ACC112 (cell line): ENCODE data around the gene SRGAP3.

Experiments used
- H2AFZ ChIP-seq: fragments of 200-600 bp; sonication (generic); one replicate; pipeline ENCODE4 v1.6.0; 2017; ENCODE audit warnings: antibody characterized with exemption, low read length; ENCODE audit not compliant: unreplicated experiment
- H3K27ac ChIP-seq: fragments of 200-600 bp; sonication (generic); 2 replicates; pipeline ENCODE4 v1.5.1; 2014; ENCODE audit warnings: low read depth, mild to moderate bottlenecking, antibody characterized with exemption, low read length, moderate library complexity
- H3K27me3 ChIP-seq: fragments of 200-600 bp; sonication (generic); 2 replicates; pipeline ENCODE4 v1.6.1; 2014; ENCODE audit warnings: mild to moderate bottlenecking, antibody characterized with exemption, low read length, moderate library complexity, mixed read lengths; ENCODE audit not compliant: insufficient read depth
- H3K36me3 ChIP-seq: fragments of 200-600 bp; sonication (generic); 2 replicates; pipeline ENCODE4 v1.6.1; 2016; ENCODE audit warnings: mild to moderate bottlenecking, antibody characterized with exemption, low read length, moderate library complexity, mixed read lengths; ENCODE audit not compliant: insufficient read depth
- H3K4me1 ChIP-seq: fragments of 200-600 bp; sonication (generic); one replicate; pipeline ENCODE4 v1.6.1; 2016; ENCODE audit warnings: low read length, mixed read lengths; ENCODE audit not compliant: insufficient read depth, unreplicated experiment, control insufficient read depth
- H3K4me3 ChIP-seq: fragments of 200-600 bp; sonication (generic); 2 replicates; pipeline ENCODE4 v1.5.1; 2014; ENCODE audit warnings: mild to moderate bottlenecking, low read depth, low read length
- H3K79me2 ChIP-seq: fragments of 200-600 bp; sonication (generic); one replicate; pipeline ENCODE4 v1.6.0; 2016; ENCODE audit warnings: low read length; ENCODE audit not compliant: control insufficient read depth, unreplicated experiment, insufficient read depth

The SRGAP3 gene

DNA sequence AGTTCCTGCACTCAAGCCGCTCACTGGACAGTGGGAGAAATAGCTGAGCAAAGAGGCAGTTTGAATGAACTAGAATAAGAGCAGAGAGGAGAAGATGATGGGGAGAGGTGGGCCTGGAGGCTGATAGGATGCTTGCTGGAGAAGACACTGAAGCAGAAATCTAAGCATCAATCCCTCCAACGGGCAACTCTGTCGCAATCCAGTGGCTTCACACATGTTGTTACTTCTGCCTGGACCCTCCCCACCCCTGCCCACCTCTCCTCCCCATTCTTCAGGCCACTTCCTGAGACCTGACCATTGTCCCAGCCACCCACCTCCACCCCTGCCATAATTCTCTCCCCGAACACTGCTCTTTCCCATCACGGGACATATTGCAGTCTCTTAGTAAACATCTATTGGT lies 76.0 kb downstream of the SRGAP3 start:
- no peaks in the 10 kb centered on the region for H3K36me3 ChIP-seq
- H3K4me3 ChIP-seq: no peak overlapping the region
- no peak overlapping the region for H2AFZ ChIP-seq
- H3K79me2 ChIP-seq: no peaks in the 10 kb centered on the region
- H3K27me3 ChIP-seq: no peaks in the 10 kb centered on the region
- H3K27ac ChIP-seq: no peak overlapping the region
- no peaks in the 10 kb centered on the region for H3K4me1 ChIP-seq

DNA sequence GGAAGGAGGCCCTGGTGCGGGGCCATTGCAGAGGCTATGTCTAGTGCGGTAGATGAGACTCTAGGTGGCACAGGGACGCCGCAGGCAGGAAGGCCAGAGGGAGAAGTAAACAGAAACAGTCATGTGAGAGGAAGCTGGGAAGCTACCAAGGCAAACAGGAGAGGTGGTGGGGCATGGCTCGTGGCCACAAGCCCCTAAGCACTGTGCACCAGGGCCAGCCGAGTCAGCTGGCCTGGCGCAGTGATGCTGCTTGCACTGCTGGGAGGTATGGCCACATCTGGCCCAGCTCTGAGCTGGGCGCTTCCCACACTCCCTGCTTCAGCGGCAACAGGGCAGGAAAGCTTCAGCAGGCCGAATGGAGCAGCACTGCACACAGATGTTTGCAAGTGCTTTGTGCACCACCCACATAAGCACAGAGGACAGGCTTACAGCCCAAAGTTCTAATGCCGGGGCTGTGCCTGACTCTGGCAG lies 76.6 kb downstream of the SRGAP3 start:
- H3K27ac ChIP-seq: no peak overlapping the region
- no peak overlapping the region for H2AFZ ChIP-seq
- H3K36me3 ChIP-seq: no peaks in the 10 kb centered on the region
- H3K4me3 ChIP-seq: no peak overlapping the region
- H3K4me1 ChIP-seq: no peaks in the 10 kb centered on the region
- H3K27me3 ChIP-seq: no peaks in the 10 kb centered on the region
- no peaks in the 10 kb centered on the region for H3K79me2 ChIP-seq

DNA sequence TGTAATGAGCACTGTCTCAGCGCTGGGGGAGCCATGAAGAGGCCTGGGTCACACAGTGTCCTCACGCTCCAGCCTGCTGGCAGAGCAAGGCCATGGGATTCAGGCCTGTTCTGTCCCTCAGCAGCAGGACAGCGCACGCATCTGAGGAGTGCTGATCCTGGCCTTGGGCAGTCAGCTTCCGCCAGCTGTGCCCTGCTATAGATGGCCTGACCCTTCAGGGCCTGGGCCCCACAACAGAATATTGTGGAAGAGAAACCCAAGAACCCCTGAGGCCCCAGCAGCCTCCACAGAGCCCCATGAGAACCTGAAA lies 78.6 kb downstream of the SRGAP3 start:
- no peaks in the 10 kb centered on the region for H3K4me1 ChIP-seq
- no peaks in the 10 kb centered on the region for H3K27me3 ChIP-seq
- H3K79me2 ChIP-seq: no peaks in the 10 kb centered on the region
- no peaks in the 10 kb centered on the region for H3K36me3 ChIP-seq
- H3K4me3 ChIP-seq: no peak overlapping the region
- H3K27ac ChIP-seq: no peak overlapping the region
- H2AFZ ChIP-seq: no peak overlapping the region

DNA sequence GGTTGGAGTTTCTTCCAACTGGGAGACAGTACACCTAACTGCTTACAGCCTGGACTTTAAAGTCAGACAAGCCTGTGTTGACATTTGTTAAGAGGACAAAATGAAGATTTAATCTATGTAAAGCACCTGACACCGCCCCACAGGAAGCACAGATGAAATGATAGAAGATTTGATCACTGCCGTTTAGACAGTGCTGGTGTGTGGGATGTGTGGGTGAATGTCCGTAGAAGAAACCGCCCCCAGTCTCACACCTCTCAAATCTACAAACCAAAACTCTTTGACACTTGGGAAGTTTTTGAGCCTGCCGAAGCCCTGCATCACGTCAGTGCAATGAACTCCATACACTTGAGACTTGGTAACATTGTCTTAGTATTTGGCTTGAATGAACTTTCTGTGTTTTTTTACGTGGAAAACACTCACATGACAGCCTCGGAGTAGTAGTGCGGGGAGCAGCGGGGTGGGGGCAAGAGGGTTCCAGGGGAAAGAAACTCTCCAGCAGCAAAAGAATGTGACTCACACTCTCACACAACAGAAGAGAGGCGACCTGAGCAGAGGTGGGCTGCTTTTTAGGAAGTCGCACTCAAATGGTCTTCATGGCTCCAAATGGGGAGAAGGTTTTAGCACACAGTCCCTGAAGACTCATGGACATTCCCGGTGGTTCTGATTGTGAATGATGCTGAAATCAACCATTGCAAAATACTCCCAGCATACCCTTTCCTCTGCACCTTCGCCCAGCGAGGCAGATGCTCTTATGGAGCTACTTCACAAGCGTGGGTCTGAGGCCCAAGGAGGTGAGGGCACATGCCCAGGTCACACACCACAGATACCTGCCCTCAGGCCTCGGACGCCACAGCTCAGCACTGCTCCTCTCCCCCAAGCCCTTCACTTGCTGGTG lies 79.2 kb downstream of the SRGAP3 start:
- H3K79me2 ChIP-seq: no peaks in the 10 kb centered on the region
- no peak overlapping the region for H2AFZ ChIP-seq
- H3K4me3 ChIP-seq: no peak overlapping the region
- no peaks in the 10 kb centered on the region for H3K27me3 ChIP-seq
- no peaks in the 10 kb centered on the region for H3K4me1 ChIP-seq
- H3K27ac ChIP-seq: no peak overlapping the region
- no peaks in the 10 kb centered on the region for H3K36me3 ChIP-seq

DNA sequence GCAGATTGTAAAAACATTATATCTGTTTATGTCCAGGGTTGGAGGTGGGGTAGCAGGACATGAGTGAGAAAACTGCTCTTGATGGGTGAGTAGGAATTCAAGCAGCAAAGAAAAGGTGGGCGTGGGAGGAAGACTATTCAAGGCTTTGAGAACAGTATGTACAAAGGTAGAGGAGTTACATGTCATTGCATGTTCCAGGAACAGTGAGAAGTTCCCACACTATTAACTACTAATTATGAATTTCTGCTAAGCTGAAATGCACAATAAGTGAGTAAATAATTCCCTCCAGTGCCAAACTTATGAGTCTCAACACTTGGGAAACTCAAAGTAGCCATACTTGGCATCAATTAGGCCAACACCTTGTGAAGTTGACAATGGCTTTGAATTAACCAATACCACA lies 80.1 kb downstream of the SRGAP3 start:
- H3K79me2 ChIP-seq: no peaks in the 10 kb centered on the region
- H3K36me3 ChIP-seq: no peaks in the 10 kb centered on the region
- H2AFZ ChIP-seq: no peak overlapping the region
- H3K27me3 ChIP-seq: no peaks in the 10 kb centered on the region
- H3K27ac ChIP-seq: no peak overlapping the region
- H3K4me3 ChIP-seq: no peak overlapping the region
- no peaks in the 10 kb centered on the region for H3K4me1 ChIP-seq

DNA sequence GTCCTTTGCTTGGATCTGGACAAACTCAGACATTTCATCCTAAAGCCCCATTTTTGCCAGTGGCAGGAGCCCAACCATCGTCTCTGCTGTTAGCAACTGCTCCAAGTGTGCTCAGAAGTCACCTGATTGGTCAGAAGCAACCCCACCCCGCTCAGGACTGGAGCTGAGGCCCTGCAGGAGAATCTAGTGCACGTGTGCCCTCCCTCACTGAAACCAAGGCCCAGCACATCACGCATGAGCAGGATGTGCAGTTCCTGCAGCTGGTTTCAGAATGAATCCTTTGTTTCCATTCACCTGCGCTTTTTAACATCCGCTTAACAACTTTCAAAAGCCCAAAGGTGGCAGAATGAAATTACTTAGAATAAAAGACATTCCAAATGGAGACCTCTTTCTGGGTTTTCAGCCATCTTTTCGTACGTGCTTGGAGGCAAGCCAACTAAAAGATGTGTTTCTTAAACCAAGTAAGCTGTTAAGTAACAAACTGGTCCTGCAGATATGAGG lies 81.2 kb downstream of the SRGAP3 start:
- H3K79me2 ChIP-seq: no peaks in the 10 kb centered on the region
- no peak overlapping the region for H3K4me3 ChIP-seq
- H3K36me3 ChIP-seq: no peaks in the 10 kb centered on the region
- no peak overlapping the region for H3K27ac ChIP-seq
- no peaks in the 10 kb centered on the region for H3K27me3 ChIP-seq
- no peak overlapping the region for H2AFZ ChIP-seq
- no peaks in the 10 kb centered on the region for H3K4me1 ChIP-seq

DNA sequence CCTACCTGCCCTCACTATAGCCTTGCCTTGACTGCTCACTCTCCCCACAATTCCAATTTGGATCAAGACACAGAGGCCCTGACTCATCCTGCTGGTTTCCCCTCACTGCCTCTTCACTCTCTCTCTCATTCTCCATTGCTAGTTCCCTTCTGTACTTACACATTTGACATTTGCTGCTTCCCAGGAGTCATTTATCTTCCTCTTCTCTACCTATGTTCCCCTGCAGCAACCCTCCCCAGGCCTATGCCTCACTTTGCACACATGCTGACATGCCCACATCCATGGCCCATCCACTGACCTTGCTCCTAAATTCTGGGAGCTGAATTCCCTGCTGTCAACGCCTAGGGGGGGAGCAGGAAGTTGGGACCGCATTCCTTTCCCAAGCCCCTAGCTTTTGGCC lies 82.2 kb downstream of the SRGAP3 start:
- Histone ChIP-seq H3K79me2 (no peaks in the 10 kb centered on the region), H3K36me3 (no peaks in the 10 kb centered on the region), H3K4me1 (no peaks in the 10 kb centered on the region), H3K4me3 (no peak overlapping the region), H2AFZ (no peak overlapping the region), H3K27ac (no peak overlapping the region), H3K27me3 (no peaks in the 10 kb centered on the region)

DNA sequence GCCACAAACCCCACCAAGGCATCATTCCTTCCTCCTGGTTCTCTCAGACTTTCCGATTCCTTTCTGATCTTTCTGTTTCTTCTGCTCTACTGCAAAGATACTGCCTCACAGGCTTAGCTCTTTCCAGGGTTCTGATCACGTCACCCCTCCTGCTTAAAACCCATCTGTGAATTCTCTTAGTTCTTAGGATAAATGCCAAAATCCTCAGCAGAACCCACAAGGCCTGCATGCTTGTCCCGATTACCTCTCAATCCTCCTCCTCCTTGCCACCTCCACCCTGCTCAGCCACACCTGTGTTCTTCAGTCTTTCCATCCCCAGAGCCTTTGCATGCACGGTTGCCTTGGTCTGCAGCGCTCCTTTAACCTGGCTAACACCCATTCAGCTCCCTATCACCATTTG lies 84.0 kb downstream of the SRGAP3 start:
- H3K4me1 ChIP-seq: no peaks in the 10 kb centered on the region
- H3K4me3 ChIP-seq: no peak overlapping the region
- no peaks in the 10 kb centered on the region for H3K79me2 ChIP-seq
- H2AFZ ChIP-seq: no peak overlapping the region
- H3K27me3 ChIP-seq: no peaks in the 10 kb centered on the region
- H3K27ac ChIP-seq: no peak overlapping the region
- no peaks in the 10 kb centered on the region for H3K36me3 ChIP-seq

DNA sequence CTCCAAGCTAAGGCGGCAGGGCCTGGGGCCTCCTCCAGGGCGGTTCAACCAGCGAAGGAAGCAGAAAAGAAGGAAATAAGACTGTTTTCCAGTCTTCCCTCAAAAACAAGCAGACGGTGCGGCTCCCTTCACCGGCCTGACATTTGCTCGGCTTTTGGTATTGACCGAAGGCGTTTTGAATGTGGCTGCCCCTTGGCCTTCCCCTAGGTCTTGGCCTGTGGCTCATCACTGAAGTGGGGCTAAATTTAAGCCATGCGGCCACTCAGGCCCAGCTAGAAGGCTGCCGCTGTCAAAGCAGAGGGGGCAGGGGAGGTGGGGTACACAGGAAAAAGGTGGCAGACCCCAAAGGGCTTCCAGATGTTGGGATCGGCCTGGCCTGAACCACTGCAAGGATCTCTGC lies 86.2 kb downstream of the SRGAP3 start:
- Histone ChIP-seq H2AFZ (no peak overlapping the region), H3K4me1 (no peaks in the 10 kb centered on the region), H3K27me3 (no peaks in the 10 kb centered on the region), H3K79me2 (no peaks in the 10 kb centered on the region), H3K4me3 (no peak overlapping the region), H3K27ac (no peak overlapping the region), H3K36me3 (no peaks in the 10 kb centered on the region)

DNA sequence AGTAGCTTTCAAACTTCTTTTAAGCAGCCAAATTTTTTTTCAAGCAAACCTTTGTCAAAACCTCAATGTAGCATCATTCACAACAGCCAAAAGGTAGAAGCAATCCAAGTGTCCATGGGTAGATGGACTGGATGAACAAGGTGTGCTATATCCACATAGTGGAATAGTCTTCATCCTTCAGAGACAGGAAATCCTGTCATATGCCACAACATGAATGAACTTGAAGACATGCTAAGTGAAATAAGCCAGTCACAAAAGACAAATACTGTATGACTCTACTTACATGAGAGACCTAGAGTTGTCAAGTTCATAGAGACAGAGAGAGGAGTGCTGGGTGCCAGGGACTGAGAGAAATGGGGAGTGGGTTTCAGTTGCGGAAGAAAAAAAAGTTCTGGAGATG lies 87.6 kb downstream of the SRGAP3 start:
- Histone ChIP-seq H3K27ac (no peak overlapping the region), H3K4me1 (no peaks in the 10 kb centered on the region), H3K79me2 (no peaks in the 10 kb centered on the region), H3K36me3 (no peaks in the 10 kb centered on the region), H2AFZ (no peak overlapping the region), H3K4me3 (no peak overlapping the region), H3K27me3 (no peaks in the 10 kb centered on the region)

DNA sequence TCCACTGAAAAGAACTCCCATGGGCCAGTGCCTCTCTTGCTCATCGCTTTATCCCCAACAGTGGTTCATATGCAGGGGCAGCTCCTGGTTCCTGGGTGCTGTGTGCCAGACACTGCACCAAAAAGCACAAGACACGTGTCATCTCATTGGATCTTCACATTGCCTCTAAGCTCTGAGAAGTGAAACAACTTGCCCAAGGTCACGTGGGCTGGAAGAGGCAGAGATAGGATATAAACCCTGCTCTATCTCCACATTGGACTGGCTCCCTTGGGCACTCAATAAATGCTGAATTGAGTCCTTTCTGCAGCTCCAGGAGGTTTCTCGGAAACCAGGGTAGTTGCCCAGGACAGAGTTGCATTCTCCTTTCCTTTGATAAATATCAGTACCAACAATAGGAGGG lies 88.1 kb downstream of the SRGAP3 start:
- H3K4me3 ChIP-seq: no peak overlapping the region

More for the DNA sequence above, 88.1 kb downstream of the SRGAP3 start:
- no peaks in the 10 kb centered on the region for H3K36me3 ChIP-seq
- H3K4me1 ChIP-seq: no peaks in the 10 kb centered on the region
- no peak overlapping the region for H3K27ac ChIP-seq
- no peaks in the 10 kb centered on the region for H3K79me2 ChIP-seq
- H2AFZ ChIP-seq: no peak overlapping the region
- no peaks in the 10 kb centered on the region for H3K27me3 ChIP-seq
